Measurements from ENCODE around the gene COL4A5.

Gene COL4A5

DNA sequence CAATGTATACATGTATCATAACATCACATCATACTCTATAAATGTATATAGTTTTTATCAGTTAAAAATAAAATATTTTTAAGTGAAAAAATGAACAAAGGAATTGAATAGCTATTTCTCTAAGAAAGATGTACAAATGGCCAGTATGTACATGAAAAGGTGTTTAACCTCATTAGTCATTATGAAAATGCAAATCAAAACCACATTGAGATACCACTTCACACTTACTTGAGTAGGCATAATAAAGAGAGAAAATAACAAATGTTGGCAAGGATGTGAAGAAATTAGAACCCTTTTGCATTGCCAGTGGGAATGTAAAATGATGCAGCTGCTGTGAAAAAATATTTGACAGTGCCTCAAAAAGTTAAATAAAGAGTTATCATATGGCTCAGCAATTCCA, 201.2 kb downstream of the COL4A5 start:
- no peak for DNase-seq (ENCODE audit: low read depth in 1 of 2, low spot score in 1 of 2)

DNA sequence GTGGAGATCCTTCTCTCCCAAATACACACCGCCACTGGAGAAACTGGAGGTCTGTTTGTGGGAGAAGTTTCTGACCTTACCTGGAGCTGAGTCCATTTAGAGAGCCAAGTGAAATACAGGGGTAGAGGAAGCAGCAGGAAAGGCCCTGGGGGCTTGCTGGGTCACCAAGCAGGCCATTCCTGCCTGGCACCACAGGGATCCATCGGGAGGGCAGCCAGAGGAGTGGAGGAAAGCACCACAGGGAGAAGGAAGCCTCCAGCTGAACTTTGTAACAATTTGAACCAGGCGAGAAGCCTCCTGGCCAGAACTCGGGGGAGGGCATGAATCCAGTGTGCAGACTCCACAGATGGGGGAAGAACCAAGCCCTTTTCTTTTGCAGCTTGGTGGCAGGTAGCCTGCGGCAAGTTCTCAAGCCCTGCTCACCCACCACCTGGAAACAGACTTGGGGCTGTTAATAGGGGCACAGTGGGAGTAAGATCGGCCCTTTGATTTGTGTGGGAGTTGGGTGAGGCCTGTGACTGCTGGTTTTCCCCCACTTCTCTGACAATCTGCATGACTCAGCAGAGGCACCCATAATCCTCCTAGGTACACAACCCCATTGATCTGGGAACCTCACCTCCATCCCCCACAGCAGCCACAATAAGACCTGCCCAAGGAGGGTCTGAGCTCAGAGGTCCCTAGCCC, 202.1 kb downstream of the COL4A5 start:
- DNase-seq (ENCODE audit: low read depth in 1 of 2, low spot score in 1 of 2), result no peak

DNA sequence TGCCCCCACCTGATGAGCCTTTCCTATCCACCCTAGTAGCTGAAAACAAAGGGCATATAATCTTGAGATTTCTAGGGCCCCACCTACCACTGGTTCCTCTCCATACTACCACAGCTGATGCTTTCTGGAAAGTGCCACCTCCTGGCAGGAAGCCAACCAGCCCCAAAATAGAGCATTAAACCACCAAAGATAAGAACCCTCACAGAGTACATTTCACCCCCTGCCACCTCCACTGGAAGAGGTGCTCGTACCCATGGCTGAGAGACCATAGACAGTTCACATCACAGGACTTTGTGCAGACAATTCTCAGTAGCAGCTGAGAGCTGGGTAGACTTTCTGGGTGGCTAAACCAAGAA, 202.6 kb downstream of the COL4A5 start:
- DNase-seq (ENCODE audit: low read depth in 1 of 2, low spot score in 1 of 2), result no peak

DNA sequence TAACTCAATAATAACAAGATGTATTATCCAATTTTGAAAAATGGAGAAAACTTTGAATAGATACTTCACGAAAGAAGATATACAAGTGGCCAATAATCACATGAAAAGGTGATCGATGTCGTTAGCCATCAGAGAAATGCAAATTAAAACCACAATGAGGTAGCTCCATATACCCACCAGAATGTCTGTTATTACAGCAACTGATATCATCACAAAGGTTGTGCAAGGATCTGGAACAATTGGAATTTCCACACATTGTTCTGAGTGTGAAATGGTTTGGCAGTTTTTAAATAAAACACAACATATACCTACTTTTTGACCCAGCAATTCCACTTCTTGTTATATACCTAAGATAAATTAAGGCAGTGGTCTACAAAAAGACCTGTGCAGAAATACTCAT, 225.1 kb downstream of the COL4A5 start:
- no peak for DNase-seq (ENCODE audit: low read depth in 1 of 2, low spot score in 1 of 2)

DNA sequence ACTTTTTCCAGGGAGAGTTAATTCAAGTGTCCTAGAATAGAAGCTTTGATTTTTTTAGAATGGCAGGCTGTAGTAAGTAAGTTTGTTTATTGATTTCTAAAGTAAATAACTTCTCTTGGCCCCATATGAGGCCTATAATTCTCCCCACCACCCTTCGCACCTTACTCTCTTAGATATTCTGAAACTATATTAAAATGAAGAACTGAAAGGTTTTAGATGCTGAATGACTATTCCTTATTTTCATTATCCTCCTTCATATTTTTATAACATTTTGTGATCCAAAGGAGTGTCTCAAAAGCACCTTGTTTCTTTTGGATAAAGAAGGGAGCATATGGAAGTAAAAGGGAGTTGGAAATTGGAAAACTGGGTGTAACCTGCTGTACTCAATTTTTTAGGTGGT, 226.5 kb downstream of the COL4A5 start:
- no peak for DNase-seq (ENCODE audit: low read depth in 1 of 2, low spot score in 1 of 2)

DNA sequence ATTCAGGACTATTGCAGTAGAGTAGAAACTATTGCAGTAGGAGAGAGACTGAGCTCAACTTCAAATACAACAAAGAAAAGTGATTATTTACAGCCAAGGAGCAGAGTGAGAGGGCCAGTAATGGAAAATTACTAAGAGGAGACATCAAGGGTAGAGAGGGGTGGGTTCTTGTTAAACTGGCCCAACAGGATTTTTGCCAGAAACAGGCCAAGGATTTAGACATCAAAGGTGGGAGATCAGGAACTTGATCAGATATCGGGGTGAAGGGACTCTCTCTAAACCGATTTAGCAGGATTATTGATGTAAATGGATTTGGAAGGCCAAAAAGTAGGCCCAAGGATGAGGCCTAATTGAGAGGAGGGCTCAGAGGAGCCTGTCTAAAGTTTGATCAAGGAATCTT, 231.9 kb downstream of the COL4A5 start:
- no peak for DNase-seq (ENCODE audit: low read depth in 1 of 2, low spot score in 1 of 2)

DNA sequence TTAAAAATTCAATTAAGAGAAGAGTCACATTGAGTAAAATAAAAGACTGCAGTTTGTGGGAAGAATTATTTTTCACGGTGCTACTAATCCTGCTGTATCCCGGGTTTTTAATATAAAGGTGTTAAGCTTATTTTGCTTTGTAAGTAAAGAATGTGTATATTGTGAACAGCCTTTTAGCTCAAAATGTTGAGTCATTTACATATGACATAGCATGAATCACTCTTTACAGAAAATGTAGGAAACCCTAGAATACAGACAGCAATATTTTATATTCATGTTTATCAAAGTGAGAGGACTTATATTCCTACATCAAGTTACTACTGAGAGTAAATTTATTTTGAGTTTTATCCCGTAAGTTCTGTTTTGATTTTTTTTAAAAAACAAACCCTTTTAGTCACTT, 257.1 kb downstream of the COL4A5 start:
- DNase-seq (ENCODE audit: low read depth in 1 of 2, low spot score in 1 of 2), result no peak

DNA sequence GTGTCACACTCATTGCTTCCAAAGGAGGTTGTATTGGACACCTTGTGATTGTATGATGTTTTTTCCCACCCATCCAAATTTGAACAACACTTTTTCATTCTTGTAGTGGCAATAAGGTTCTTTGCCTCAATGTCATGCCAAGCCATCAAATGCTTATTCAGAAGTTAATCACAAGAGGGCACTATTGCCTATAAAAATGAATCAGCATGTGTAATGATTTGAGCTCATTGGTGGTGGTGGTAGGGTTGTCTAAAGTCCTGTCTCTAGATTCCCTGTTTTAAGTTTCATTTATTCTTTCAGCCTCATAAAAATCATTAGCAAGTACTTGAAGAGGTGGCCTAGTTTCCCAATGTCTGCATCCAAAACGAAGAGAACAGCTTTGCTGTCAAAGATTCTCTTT, 259.7 kb downstream of the COL4A5 start:
- DNase-seq (ENCODE audit: low read depth in 1 of 2, low spot score in 1 of 2), result no peak

DNA sequence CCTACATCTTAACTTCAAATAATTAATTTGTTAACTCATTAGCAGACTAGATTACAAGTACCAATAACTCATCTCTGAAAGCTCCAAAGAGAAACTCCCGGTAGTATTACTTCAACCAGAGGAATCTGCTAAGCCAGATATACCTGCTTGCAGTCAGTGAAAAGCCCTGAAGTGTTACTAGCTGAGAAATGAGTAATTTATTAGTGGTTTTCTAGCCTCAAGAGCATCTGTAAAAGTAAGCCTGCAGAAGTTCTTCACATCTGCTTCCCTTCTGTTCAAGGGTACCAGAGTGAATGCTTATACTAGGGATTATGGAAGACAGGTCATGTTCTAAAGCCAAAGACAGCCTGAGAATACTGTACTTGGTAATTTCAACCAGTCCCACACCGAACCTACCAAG, 262.0 kb downstream of the COL4A5 start:
- DNase-seq (ENCODE audit: low read depth in 1 of 2, low spot score in 1 of 2), result no peak

DNA sequence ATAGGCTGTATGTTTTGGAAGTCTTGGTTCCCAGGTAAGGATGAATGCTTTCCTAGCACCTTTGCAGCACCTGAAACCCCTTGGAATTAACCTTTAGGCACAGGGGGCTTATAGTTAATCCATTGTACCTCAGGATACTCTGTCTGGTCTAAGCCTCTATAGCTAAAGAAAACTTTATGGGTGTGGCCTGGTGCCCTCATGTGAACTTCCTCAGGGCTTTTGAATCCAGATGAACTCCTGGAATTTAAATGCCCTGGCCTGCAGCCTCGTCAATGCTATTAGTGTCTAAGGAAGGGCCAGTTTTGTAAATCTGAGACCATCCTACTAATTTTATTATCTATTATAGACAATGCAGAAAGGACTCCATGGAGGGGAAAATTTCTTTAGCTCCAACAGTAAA, 262.9 kb downstream of the COL4A5 start:
- DNase-seq (ENCODE audit: low read depth in 1 of 2, low spot score in 1 of 2), result no peak

DNA sequence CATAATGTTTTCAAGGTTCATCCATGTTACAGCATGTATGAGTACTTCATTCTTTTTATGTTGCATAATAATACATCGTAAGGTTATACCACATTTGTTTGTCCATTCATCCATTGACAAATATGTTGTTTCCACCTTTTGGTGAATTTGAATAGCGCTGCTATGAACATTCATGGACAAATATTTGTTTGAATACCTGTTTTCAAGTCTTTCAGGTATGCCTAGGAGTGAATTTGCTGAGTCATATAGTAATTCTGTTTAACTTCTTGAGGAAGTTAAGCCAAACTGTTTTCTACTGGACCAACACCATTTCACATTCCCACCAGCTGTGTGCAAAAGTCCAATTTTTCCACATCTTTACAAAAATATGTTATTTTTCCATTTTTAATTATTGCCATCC, 265.2 kb downstream of the COL4A5 start:
- no peak for DNase-seq (ENCODE audit: low read depth in 1 of 2, low spot score in 1 of 2)

DNA sequence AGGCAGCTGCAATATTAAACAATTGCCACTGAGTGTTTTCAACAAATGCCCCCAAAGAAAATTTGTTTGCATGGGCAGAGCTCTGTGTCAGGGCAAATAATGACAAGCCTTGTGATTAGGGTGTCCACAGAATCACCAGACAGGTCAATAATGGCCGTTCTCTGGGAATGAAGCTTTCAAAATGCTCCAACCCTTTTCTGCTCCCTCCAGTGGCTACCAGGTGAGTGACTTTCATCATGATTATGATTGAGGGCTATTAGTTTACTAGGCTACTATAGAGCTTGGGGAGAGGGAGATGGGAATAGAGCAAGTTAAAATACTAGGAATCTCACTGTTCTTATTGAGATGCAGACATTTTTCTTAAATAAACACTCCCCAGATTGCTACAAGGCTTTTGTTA, 273.2 kb downstream of the COL4A5 start:
- no peak for DNase-seq (ENCODE audit: low read depth in 1 of 2, low spot score in 1 of 2)

DNA sequence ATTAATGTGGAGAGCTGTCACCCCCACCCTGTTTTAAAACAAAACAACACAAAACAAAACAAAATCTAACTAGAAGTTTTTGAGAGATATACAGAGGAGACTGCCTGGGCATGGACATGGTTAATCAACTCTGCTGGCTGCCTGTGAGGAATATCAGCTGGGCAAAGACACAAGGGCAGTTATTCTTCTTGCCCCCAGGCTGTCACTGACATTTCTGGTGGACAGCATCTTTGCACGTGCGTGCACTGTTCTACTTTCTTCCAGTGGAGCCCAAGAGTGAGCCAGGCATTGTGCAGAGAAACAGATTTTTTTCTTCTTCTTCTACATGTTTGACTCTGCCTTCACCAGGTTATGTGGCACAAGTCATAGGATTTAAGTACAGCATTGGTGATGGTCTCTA, 282.9 kb downstream of the COL4A5 start:
- DNase-seq (ENCODE audit: low read depth in 1 of 2, low spot score in 1 of 2), result no peak

DNA sequence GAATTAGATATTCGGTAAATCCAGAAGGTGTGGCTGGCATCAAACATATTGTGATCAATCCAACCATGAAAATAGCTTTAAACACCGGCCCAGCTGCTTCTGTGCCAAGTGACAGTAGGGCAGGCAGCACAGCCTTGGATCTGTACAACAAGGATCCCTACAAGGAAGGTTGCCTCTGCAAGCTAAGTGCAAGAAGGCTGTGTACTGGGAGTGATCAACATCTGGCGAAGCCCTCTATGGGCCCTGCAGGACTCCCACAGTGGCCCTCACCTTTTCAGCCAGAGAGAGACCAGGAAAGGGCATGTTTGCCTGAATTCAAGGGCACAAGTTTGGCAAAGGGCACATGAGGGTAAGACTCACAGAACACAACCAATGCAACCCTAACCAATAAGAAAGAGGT, 287.1 kb downstream of the COL4A5 start:
- DNase-seq (ENCODE audit: low read depth in 1 of 2, low spot score in 1 of 2), result no peak

DNA sequence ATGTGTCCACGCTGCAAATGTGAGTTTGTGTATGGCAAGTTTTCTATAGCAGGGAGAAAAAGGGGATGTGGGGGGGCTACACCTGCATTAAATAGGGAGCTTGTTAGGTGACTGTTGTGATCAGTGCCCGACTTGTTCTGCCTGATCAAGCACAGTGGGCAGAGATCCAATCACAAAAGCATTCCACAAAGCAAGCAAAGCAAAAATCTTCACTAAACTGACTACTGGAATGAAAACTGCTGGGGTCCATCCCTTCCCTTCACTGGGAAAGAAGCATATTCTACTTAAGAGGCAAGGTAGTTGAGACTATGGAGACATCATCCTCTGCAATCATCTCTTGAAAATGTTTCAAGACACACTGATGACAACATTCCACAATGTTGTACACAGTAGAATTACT, 291.5 kb downstream of the COL4A5 start:
- no peak for DNase-seq (ENCODE audit: low read depth in 1 of 2, low spot score in 1 of 2)

DNA sequence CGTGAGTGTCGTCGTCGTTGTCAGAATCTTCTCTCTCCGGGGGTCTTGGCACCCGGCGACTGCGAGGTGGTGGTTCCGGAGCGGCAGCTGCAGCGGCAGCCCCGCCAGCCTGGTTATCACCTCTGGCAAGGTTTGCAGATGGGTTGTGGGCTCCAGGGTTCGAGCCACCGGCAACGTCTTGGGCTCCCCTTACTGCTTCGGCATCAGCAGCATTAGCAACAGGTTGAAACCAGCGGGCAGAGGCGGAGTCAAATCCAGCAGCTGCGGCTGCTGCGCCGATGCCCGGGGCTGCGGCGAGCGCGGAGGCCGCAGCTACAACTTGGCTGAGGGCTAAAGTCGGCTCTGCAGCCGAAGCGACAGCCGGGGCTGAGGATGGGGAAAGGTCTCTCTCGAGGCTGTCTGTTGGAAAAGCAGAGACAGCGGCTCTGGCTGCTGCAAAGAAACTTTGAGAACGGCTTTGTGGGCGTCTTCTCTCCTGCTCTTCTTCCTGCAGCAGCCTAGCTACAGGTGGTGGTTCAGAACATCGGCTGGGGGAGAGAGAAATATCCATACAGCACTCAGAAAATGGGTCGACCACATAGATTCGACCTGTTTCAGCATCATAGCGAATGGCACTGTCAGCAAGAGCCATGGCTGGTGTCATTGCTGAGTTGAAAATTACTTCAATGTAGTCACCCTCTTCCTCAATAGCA, 293.1 kb downstream of the COL4A5 start:
- no peak for DNase-seq (ENCODE audit: low read depth in 1 of 2, low spot score in 1 of 2)

DNA sequence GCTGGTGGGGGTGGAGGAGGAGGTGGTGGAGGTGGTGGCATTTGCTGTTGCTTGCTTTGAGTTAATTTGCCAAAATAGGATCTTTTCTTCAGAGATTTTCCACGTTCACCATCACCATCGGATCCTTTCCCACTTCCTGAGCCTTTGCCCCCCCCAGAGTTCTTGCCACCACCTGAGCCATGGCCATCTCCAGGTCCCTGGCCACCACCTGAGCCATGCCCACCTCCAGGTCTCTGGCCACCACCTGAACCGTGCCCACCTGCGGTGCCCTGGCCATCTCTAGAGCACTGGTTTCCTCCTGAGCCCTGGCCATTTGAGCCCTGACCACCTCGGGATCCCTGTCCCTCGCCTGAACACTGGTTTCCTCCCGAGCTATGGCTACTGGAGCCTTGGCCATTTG, 294.8 kb downstream of the COL4A5 start:
- DNase-seq (ENCODE audit: low read depth in 1 of 2, low spot score in 1 of 2), result no peak

DNA sequence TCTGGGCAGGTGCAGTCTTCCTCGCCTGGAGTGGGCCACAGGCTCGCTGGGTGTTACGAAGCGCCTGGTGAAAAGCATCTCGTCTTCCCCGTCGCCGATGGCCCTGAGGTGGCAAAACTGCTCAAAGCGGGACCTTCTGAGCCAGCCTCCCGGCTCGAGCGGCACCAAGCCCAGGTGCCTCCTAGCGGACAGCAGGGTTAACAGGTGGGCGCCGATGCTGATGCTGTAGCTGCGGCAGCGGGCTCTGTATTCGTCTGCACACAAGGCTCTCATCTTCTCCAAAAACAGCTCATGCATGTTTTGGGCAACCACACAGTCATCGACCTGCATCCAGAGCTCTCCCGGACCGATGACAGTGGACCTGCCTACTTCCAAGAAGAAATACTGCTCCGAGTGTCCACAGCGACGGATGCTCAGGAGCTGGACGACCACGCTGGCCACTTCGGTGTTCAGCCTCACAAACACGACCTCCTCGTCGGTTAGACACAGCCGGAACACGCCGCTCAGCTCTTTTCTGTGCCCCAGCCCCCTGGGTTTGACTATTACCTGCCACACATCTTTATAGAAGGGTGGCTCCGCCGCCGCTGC, 295.5 kb downstream of the COL4A5 start:
- no peak for DNase-seq (ENCODE audit: low read depth in 1 of 2, low spot score in 1 of 2)

DNA sequence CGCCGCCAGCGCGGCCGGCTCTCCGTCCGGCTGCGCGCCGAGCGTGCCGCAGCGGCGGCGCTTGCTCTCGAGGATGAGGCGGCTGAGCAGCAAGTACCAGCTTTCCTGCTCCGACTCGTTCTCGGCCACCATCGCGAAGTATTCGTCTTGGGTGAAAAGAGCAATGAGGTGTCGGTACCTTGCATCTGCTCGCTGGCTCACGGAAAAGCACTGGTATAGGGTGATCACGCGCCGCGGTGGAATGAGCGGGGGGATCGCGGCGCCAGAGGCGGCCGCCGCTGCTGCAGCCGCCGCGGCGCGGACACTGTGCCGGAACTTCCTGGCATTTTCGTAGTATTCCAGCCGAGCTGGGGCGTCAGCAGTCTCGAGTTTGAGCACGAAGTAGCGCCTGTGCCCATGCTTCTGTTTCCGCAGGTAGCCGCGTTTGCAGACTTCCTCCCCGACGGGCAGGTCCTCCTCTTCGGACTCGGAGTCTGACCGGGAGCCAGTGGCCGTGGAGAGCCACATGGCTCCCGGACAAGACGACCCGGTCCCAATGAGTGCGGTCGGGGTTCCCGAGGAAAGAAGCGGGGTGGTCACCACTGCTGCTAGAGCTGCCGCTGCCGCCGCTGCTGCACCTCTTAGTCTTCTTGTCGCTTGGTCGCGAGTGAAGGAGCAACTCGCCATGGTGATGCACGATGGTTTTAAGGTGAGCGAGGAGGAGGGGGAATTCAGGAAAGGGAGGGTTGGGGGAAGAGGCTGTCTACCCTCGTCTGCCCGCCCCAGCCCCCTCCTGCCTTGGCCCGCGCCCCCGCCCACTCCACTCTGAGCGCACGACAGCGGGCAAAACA, 296.3 kb downstream of the COL4A5 start:
- no peak for DNase-seq (ENCODE audit: low read depth in 1 of 2, low spot score in 1 of 2)

DNA sequence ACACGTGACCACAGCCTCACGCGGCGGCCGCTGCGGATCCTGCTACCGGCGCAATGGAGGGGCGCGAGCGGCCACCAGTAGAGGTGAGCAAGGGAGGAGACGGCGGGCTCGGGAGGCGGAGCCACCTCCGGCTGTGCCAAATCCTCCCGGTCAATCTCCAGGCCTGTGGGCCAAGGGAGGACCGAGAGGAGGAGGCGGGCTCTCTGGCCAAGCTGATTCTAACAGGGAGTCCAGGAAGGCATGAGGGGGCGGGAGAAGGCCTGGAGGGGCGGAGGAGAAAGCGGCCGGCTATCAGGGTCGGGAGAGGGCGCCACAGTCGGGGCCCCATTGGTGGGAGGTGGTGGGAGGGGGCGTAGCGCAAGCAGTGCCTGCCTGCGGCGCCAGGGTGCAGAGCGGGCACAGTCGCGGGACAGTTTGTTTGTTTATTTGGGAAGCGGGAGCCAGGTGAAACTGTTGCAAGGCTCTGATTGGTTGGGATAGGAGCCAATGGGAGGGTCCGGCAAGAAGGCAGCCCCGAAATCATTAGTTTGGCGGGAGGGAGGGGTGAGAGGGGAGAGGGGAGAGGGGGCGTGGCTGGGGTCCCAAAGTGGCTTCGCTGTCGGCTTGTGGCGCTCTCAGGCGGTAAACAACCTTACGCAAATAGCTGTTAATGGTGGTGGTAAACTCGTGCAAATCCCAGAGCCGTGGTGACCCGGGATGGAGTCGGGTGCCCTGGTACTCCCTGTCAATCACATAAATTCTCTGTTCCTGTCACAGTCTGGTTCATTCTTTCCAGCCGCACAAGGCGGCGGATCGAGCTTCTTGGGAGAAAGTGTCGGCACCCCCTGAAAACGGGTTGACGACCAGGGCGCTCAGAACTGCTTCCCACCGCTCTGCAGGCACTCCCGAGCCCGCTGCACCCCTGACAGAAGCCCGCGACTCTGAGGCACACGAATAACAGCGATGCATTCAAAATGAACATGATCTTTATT, 297.2 kb downstream of the COL4A5 start, which contains the start of gene IRS4:
TSS of gene IRS4 (minus strand) at position 55 of the 971 bp plus-strand sequence.
- DNase-seq (ENCODE audit: low read depth in 1 of 2, low spot score in 1 of 2), result no peak

DNA sequence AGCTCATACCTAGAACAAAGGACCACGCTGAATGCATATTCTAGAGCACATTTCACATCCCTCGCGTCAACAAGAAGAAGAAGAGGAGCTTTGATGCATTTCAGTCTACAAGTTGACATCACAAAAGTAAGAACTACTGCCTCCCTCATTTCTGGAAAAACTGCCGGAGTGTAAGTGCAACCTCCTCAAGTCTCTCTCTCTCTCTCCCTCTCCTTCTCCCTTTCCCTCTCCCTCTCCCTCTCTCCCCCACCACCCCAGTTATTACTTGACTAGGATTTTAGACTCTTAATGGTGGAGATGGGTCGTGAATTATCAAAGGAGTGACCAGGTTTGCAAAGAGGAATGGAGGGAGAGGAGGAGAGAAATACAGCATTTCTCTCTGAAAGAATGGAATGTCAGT, 298.1 kb downstream of the COL4A5 start:
- DNase-seq (ENCODE audit: low read depth in 1 of 2, low spot score in 1 of 2), result no peak
